Measurements from ENCODE around the gene MYO3B.

MYO3B gene

GRCh38 chr2:170578606-170579005 is 400.7 kb downstream of the MYO3B start:
- no peak for DNase-seq (ENCODE audit: low read depth)
- no peak for TF ChIP-seq CTCF (conservative IDR thresholded peaks at IDR 0.05; ENCODE audit: low read depth, low read length)

GRCh38 chr2:170579511-170579910 is 401.6 kb downstream of the MYO3B start:
- no peak for TF ChIP-seq CTCF (conservative IDR thresholded peaks at IDR 0.05; ENCODE audit: low read depth, low read length)
- no peak overlapping the region for H3K4me3 ChIP-seq (ENCODE audit: low read depth, low read length)
- no peak for DNase-seq (ENCODE audit: low read depth)

More at GRCh38 chr2:170578606-170579005, 400.7 kb downstream of the MYO3B start:
- H3K4me3 ChIP-seq (ENCODE audit: low read depth, low read length), result no peak overlapping the region

- no peak for DNase-seq (ENCODE audit: low read depth)
- no peak for TF ChIP-seq CTCF (conservative IDR thresholded peaks at IDR 0.05; ENCODE audit: low read depth, low read length)
- H3K4me3 ChIP-seq (ENCODE audit: low read depth, low read length), result no peak overlapping the region
These were observed 404.4 kb downstream of the MYO3B start for GRCh38 chr2:170582313-170582712.

GRCh38 chr2:170582751-170583463 is 405.0 kb downstream of the MYO3B start:
- no peak overlapping the region for H3K4me3 ChIP-seq (ENCODE audit: low read depth, low read length)
- no peak for TF ChIP-seq CTCF (conservative IDR thresholded peaks at IDR 0.05; ENCODE audit: low read depth, low read length)
- DNase-seq (ENCODE audit: low read depth), result peak; percentile 4

- no peak for TF ChIP-seq CTCF (conservative IDR thresholded peaks at IDR 0.05; ENCODE audit: low read depth, low read length)
- no peak for DNase-seq (ENCODE audit: low read depth)
- no peak overlapping the region for H3K4me3 ChIP-seq (ENCODE audit: low read depth, low read length)
These were observed 407.1 kb downstream of the MYO3B start for GRCh38 chr2:170585067-170585466.

- no peak for DNase-seq (ENCODE audit: low read depth)
- no peak for TF ChIP-seq CTCF (conservative IDR thresholded peaks at IDR 0.05; ENCODE audit: low read depth, low read length)
- no peak overlapping the region for H3K4me3 ChIP-seq (ENCODE audit: low read depth, low read length)
These were observed 408.7 kb downstream of the MYO3B start for GRCh38 chr2:170586571-170587095.

- H3K4me3 ChIP-seq (ENCODE audit: low read depth, low read length), result no peak overlapping the region
- TF ChIP-seq CTCF (conservative IDR thresholded peaks at IDR 0.05; ENCODE audit: low read depth, low read length), result no peak
- DNase-seq (ENCODE audit: low read depth), result no peak
These were observed 409.2 kb downstream of the MYO3B start for GRCh38 chr2:170587117-170587516.
